Activated CD4-positive, alpha-beta T cell treated with anti-CD3 and anti-CD28 coated beads, Interleukin-2, amount 50 U/mL, for 48 hours (primary cell): ENCODE results near the gene DLG2.
A peak's percentile ranks its signal among the peaks of the same experiment; 100 is the strongest.
"Not testable (repeated sequence)": the region's sequence is repeated elsewhere in the genome, so short reads cannot be mapped to it uniquely, and the experiment has no call there.

Experiments used
- DNase-seq, 2 experiments: peaks; one replicate each; pipeline ENCODE4 v3.0.0-alpha.2; 2020

Gene DLG2

GRCh38 chr11:85634747-85635146 is 7.6 kb upstream of the DLG2 start:
- no peak for DNase-seq

- peak; percentile 22 to 44 for DNase-seq
These were observed 1.7 kb upstream of the DLG2 start for GRCh38 chr11:85628771-85629341.

- DNase-seq = peak; percentile 97 to 98
These were observed 1.0 kb upstream of the DLG2 start, which contains the start of gene TMEM126B for GRCh38 chr11:85627998-85628770. TMEM126B (plus strand) TSS chr11:85628593; CDS start chr11:85628608, 15 bp downstream.

GRCh38 chr11:85626496-85626895 is 648 bp downstream of the DLG2 start:
- peak; percentile 9 to 11 for DNase-seq

GRCh38 chr11:85620256-85620655 is 6.9 kb downstream of the DLG2 start:
- no peak for DNase-seq

GRCh38 chr11:85619499-85619898 is 7.6 kb downstream of the DLG2 start:
- peak; percentile 5 to 15 for DNase-seq

- DNase-seq = not testable (repeated sequence)
These were observed 15.5 kb downstream of the DLG2 start for GRCh38 chr11:85611643-85612042.

GRCh38 chr11:85609286-85609685 is 17.9 kb downstream of the DLG2 start:
- not testable (repeated sequence) for DNase-seq

GRCh38 chr11:85608621-85609020 is 18.5 kb downstream of the DLG2 start:
- not testable (repeated sequence) for DNase-seq

- not testable (repeated sequence) for DNase-seq
These were observed 20.9 kb downstream of the DLG2 start for GRCh38 chr11:85606237-85606636.

- DNase-seq = no peak
These were observed 23.9 kb downstream of the DLG2 start for GRCh38 chr11:85603220-85603619.

GRCh38 chr11:85602526-85603213 is 24.5 kb downstream of the DLG2 start:
- no peak for DNase-seq

- no peak for DNase-seq
These were observed 28.1 kb downstream of the DLG2 start for GRCh38 chr11:85599083-85599482.

GRCh38 chr11:85596886-85597285 is 30.3 kb downstream of the DLG2 start:
- DNase-seq = no peak

GRCh38 chr11:85595285-85595884 is 31.8 kb downstream of the DLG2 start:
- no peak for DNase-seq

- DNase-seq = no peak
These were observed 36.2 kb downstream of the DLG2 start for GRCh38 chr11:85590848-85591483.

GRCh38 chr11:85589373-85589772 is 37.8 kb downstream of the DLG2 start:
- no peak for DNase-seq

- no peak for DNase-seq
These were observed 45.0 kb downstream of the DLG2 start for GRCh38 chr11:85582111-85582510.

GRCh38 chr11:85575388-85575787 is 51.8 kb downstream of the DLG2 start:
- DNase-seq = no peak

- no peak for DNase-seq
These were observed 55.1 kb downstream of the DLG2 start for GRCh38 chr11:85572056-85572455.

GRCh38 chr11:85569525-85569924 is 57.6 kb downstream of the DLG2 start:
- no peak for DNase-seq

GRCh38 chr11:85558411-85558810 is 68.7 kb downstream of the DLG2 start:
- no peak for DNase-seq

- DNase-seq = no peak
These were observed 75.3 kb downstream of the DLG2 start for GRCh38 chr11:85551881-85552280.
